ENCODE results near the gene FKBP5.
"Not testable (repeated sequence)": the region's sequence is repeated elsewhere in the genome, so short reads cannot be mapped to it uniquely, and the experiment has no call there.

FKBP5 gene

DNA sequence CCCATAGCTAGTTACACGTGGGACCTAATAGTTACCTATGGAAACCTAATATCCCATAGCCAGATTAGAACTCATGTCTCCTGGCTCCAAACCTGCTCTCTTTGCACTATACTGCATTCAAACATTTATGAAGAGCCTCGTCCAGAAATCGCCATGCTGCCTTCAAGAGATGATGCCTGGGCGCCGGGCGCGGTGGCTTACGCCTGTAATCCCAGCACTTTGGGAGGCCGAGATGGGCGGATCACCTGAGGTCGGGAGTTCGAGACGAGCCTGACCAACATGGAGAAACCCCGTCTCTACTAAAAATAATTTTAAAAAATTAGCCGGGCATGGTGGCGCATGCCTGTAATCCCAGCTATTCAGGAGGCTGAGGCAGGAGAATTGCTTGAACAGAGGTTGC is 1.3 kb upstream of the FKBP5 start:
- not testable (repeated sequence) for DNase-seq

DNA sequence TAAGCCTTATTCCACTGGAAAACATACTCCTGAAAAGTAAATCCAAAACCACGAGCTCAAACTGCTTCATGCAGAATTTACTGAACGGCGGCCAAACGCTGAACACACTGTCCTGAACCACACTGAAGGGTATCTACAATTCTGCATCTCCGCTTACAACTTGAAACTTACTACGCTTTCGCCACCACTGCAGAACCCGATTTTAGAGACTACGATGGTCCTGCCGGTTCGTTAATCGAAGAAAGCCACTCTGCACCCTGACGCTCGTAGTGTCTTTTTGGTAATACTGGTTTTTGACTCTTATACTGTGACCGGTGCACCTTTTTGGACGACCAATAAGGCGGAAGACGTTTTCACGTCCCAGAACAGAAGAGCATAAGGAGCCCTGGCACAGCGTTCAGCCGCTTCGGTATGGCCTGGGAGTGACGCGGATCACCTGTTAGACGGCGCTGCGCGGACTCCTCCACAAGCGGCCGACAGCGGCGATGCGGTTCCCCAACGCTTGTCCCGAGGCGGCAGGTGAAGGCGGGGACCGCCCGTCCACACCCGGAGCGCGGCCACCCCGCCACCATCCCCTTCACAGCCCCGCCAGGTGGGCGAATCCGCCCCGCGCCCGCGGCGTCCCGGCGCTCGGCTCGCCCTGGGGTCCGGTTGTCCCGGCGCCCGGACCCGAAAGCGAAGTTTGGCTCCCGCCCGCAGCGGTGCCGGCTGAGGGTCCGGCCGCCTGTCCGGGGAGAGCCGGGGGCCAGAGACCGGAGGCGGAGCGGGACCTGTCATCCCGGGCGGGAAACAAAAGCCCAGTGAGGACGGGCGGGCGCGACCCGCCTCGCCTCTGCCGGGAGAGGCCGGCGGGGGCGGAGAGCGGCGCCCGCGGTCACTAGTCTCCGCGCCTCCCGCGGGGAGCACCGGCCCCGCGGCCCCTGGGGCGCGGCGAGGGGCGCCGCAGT is 784 bp downstream of the FKBP5 start:
- DNase-seq, result peak; percentile 58

DNA sequence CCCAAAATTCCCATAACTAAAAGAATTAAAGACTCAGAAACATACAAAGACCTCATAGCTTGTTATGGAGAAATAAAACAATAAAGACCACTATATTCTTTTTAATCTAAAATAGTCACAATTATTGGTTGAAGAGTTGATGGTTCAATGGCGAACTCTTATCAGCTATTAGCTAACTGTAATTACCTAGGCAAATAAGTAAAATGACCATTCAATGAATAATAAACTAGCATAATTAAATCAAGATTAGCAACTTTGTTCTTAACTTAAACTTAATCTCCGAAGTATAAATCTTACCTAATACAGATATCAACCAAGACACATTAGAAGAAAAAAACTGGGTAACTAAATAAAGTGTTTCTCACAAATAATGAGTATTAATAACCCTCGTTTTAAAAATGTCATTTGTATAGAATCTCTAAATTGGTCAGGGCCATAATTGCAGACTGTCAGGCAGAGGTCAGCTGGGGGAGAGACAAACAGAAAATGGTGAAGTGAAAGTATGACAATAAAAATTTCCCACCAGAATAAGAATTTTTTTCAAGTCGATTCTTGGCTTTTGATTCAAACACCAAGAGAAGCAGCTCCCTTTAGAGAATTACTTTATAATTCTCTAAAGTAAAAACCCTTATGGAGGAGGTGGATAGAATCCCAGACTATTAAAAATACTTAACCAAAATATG is 1.7 kb downstream of the FKBP5 start:
- no peak for DNase-seq

DNA sequence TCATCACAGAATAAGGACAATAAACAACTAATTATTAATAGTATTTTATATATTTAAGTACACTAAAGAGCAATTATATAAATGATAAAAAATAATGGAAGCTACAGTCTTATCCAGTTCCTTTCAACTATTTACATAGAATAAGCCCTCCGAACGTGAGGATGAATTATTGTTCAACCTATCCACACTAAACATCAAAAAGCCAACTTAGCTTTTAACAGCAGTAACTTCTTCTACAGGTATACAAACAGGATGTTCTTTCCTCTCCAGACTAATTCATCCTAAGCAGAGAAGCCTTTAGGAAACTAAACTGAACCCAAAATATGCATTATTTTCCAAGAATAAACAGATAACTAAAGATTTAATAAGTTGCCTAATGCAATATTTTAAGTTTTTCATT is 2.3 kb downstream of the FKBP5 start:
- DNase-seq, result no peak

DNA sequence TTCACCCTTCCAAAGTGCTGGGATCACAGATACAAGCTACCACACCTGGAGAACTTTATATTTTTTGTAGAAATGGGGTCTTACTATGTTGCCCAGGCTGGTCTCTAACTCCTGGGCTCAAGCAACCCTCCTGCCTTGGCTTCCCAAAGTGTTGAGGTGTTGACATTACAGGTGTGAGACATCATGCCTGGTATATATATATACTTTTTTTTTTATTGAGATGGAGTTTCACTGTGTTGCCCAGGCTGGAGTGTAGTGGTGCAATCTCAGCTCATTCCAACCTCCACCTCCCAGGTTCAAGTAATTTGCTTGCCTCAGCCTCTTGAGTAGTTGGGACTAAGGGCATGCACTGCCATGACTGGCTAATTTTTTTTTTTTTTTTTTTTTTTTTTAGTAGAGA is 5.4 kb downstream of the FKBP5 start:
- DNase-seq, result no peak

DNA sequence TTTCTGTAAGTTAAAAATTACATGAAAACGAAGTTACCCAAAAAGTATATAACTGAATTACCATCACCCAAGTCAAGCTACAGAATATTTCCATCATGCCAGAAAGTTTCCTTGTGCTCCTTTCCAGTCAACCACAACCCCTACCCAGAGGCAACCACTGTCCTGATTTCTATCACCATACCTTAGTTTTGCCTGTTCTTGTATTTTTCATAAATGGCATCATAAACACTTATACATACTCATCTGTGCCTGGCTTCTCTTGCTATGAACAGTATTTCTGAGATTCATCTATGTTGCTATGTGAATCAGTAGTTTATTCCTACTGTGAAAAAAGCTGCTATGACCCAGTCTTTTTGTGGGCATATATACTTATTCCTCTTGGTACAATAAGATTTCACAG is 7.4 kb downstream of the FKBP5 start:
- no peak for DNase-seq

DNA sequence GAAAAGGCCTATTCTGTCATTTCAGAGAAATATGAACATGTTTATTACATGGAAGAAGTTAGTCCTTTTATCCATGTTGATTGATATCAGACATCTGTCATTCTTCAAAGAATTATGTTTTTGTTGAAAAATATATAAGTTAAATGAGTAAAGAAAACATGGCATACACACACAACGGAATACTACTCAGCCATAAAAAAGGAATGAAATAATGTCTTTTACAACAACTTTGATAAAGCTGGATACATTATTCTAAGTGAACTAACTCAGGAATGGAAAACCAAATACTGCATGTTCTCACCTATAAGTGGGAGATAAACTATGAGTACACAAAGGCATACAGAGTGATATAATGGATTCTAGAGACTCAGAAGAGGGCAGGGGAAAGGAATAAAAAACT is 9.3 kb downstream of the FKBP5 start:
- no peak for DNase-seq

DNA sequence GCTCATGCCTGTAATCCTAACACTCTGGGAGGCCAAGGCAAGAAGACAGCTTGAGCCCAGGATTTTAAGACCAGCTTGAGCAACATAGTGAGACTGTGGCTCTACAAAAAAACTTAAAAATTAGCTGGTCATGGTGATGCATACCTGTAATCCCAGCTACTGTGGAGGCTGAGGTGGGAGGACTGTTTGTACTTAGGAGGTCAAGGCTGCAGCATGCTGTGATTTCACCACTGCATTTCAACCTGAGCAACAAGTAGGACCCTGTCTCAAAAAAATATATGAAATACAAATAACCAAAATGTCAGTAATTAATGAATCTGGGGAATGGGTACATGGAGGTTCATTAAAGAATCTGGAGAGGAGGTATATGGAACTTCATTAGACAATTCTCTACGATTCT is 9.9 kb downstream of the FKBP5 start:
- DNase-seq, result no peak

DNA sequence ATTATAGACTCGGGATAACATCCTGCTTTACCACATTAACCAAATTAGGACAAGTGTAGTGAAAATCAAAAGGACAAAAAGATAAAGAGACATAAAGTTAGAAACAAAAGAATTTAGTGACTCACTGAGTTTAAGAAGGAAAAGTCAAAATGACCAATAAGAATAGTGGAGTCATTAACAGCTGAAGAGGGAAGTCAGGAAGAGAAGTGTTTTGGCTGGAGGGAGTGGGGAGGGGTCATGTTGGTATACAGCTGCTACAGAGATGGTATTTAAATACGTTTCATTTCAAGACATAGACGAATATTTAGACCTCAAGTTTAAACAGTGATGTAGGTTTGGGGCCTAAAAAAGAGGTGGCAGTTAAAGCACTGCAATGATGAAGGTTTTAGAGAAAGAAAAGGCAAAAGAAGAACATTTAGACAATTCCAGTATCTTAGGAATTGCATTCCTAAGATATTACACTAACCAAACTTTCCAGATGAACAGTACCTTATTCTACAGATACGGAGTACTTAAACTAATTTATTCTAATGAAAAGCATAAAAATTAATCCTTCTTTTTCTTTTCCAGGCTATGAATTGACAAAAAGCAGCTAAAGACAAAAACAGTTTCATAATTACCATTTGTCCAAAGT is 10.6 kb downstream of the FKBP5 start:
- DNase-seq, result no peak

DNA sequence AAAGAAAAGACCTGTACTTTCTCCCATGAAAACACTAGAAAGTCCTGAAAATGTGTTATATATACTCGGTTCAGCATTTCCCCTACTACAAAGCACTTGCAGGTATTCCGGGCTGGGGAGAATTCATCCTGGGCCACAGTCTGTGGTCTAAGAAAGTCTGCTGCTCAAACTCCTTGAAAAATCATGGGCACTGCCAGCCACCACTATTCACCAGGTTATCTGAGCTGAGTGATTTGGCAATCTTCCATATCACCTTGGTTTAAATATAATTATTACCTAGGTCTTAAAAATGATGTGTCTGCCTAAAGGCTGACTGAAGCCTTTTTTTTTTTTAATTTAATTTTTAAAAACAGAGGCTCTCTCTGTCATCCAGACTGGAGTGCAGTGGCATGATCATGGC is 11.3 kb downstream of the FKBP5 start:
- DNase-seq, result no peak

DNA sequence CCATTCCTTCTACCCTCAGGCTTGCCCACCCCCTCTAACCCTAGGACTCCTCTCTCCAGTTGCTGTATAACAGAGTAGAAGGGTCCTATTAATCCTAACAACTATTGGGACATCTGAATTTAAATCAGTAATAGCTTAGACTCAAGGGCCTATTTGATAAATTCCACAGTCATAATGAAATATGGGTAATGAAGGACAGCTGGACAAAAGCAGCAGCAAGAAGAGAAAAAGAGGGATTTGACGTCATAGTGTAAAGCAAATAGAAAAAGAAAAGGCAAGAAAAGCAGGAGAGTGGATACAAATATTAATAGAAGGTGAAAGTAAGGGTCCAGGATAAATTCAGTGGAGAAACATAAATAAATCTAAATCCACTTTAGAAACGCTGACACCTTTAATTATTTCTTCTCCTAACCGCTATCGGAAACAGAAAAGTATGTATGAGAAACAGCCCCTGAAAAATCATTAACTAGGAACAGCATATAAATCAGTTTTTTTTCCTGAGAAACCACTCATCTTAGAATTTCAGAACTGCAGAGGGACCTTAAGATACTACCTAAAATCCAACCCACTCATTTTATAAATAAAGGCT is 12.8 kb downstream of the FKBP5 start:
- no peak for DNase-seq

DNA sequence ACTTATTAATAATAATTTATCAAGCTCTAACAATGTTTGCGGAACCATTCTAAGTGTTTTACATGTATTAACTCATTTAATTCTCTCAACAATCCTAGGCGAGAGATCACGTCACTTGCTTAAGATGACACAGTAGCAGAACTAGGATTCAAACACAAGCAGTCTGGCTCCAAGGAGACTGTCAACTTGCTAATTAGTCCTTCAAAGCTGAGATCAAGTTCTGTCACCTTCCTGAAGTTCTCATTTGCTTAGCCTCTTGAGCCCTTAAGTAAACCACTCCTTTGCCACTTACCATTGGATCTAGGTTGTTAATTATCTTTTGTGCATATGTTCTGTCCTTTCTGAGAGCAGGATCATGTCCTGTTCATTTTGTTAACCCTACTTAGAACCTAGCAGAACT is 14.1 kb downstream of the FKBP5 start:
- DNase-seq, result no peak

DNA sequence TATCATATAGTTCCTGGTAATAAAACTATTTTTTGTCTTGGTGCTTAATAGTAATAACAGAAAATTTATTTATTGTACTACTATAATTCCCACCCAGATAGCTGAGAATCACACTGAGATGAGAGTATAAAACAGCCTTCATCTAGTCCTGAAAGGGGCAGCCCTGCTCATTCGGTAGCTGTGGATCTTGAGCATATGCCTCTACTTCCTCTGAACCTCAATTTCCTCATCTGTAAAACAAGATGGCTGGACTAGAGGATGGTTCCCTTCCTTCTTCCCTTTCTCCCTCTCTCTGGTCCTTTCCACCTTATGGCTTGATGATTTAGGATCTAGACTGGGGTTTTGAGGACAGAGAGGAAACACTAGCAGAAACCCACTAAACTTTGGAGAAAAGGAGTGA is 15.0 kb downstream of the FKBP5 start:
- no peak for DNase-seq

DNA sequence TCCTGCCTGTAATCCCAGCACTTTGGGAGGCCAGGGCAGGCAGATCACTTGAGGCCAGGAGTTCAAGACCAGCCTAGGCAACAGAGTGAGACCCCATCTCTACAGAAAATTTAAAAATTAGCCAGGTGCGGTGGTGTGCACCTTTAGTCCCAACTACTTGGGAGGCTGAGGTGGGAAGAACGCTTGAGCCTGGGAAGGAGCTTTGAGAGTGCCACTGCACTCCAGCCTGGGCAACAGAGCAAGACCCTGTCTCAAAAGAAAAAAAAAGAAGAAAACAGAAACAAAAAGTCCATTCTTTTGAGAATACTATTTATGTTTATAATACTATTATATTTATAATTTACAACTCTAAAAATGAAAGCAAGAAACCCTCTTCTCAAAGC is 15.4 kb downstream of the FKBP5 start:
- not testable (repeated sequence) for DNase-seq

DNA sequence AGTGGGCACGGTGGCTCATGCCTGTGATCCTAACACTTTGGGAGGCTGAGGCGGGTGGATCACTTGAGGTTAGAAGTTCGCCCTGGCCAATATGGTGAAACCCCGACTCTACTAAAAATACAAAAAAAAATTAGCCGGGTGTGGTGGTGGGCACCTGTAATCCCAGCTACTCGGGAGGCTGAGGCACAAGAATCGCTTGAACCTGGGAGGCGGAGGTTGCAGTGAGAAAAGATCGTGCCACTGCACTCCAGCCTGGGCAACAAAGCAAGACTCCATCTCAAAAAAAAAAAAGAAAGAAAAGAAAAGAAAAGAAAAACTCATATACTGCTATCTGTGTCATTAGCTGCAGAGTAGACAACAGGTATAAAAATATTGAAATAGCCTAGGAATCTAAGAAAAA is 18.3 kb downstream of the FKBP5 start:
- not testable (repeated sequence) for DNase-seq

DNA sequence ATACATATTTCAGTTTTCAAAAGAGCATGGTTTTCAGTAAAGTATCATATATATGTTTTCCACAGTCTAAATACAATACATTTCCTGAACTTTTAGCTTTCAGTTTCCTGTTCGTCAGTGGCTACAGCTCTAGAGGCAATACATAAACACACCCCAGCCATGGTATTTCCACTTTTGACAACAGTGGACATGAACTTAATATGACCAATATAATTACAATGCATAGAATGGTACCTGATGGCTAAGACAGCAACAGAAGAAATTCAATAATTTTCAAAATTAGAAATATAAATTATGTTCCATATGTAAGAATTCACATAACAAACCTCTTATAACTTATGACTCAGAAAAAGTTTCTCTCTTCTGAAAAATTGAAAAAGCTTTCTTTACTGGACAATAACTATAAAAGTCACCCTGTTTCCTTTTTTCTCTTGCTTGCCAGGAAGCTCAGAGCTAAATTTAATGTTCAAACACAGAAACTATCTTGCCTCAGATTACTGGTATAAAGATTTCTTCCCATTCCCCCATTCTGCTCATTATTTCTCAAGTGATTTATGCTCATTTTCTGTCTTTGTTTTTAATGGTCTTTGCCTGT is 19.2 kb downstream of the FKBP5 start:
- DNase-seq, result peak; percentile 47

DNA sequence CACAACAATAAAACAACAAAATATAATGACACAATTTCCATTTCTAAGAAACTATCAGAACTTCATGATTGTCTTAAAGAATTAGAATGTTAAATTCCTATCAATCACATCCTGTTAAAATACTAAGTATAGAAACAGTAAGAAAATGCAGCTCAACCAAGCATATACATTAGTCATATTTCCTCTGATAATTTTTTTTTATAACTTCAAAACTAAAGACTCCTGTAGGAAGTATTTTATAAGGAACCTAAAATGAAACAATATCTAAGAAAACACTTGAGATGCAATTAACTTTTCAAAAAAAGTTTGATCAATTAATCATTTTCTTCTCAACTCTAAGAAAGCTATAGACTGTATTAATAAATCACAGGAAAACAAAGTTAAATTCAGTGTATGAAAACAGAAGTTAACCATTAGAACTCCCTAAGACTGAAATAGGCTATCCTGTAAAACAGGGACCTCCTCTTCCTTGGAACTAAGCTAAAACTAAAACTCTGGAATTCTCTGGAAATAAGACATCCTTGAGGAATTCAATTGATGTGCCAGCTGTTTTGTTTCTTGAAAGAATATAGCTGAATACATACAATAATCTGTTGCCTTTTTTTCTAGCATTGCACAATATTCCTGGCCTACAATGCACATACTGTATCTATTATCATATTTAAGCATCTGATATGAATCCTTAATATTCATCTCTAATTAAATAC is 19.8 kb downstream of the FKBP5 start:
- DNase-seq, result no peak

DNA sequence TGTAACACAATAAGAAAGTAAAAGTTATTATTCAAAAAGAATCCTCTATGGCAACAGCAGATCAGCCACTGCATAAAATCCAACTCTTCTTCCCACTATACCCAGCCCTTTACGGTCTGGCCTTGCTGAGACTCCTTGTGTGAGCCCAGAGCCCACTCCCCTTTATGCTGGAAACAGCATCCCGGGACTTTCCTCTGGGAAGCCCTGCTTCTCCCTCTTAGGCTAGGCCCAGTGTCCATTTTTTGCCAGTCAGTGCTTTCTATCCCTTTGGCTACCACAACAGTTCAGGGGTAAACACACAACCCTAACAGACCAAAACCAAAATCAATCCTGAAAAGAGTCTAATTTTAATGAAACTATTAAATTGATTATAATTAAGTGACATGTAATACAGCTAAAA is 20.6 kb downstream of the FKBP5 start:
- DNase-seq, result no peak

DNA sequence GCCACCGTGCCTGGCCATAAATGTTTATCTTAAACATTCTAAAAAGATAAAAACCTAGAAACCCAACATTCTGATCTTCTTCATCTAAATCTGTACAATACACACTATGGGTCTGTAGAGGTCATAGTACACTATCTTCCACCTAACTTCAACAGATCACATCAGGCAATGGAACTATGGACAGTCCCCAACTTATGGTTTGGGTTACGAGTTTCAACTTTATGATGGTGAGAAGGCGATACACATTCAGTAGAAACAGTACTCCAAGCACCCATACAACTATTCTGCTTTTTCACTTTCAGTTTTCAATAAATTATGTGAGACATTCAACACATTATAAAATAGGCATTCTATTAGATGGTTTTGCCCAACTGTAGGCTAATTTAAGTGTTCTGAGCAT is 23.1 kb downstream of the FKBP5 start:
- no peak for DNase-seq

DNA sequence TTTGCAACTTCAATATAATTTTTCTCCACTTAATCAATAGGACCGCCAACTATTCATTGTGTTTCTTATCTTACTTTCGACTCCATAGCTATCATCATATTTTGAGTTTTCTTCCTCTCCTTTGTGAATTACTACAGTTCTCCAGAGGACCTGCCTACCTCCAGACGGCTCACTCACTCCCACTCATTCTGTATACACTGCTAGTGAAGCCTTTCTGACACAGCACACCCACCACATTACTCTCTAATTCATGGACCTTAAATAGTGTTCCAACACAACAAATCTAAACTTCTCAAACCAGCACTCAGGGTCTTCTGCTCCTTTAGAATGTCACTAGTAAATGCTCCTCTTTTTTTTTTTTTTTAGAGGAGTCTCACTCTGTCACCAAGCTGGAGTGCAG is 23.8 kb downstream of the FKBP5 start:
- no peak for DNase-seq

DNA sequence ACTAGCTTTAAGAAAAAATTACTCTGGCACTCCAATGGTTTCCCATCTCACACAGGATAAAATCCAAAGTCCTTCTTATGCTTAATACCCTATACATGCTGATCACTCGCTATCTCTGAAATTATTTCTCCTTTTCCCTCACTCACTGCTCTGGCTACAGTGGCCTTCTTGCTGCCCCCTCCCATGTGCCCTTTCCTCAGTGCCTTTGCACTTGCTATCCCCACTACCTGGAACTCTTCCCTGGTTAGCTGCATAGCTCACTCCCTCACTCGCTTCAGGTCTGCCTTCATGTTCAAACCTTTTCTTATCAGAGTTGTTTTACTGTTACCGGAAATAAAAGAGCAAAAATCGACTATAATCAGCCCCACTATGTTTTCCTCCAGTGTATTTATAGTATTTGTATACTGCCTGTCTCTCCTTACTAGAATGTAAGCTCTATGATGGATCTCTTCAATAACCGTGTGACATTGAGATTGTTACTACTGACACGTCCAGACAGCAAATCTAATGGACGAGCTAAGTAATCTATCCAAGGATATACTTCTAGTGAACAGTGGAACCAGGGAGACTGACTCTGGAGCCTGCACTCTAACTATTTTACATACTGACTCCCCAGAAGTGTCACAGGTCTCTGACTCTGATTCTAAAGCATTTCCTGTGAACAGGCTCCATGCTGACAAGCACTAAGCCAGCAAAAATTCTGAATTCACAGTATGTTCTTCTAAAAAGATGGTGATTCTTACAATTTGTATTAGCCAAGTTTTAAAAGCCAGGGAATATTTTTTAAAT is 25.1 kb downstream of the FKBP5 start:
- peak; percentile 42 for DNase-seq

DNA sequence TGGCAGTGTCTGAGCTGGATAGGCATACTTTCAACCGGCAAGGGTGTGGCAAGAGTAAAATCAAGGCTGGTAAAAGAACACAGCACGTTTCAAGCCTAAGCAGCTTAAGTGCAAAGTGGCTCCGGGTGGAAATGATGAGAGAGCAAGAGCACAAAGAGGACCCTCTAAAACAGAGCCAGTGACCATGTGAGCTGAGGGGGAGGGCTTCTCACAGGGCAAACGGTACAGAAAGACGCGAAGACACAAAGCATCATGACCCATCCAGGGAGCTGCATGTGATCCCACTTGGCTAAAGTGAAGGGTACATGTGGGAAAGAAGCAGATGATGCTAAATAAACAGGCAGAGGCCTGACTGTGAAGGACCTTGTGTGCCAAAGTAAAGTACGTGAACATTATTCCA is 25.7 kb downstream of the FKBP5 start:
- DNase-seq, result no peak

All from CD4-positive, alpha-beta T cell treated with Interleukin-17A for 1 hour (primary cell).